GM10266 (cell line): ENCODE data around the gene SLC35E3.
"Not testable (repeated sequence)": the region's sequence is repeated elsewhere in the genome, so short reads cannot be mapped to it uniquely, and the experiment has no call there.

Source experiments
- DNase-seq: peaks from one replicate; pipeline ENCODE4 v3.0.0; 2012; ENCODE audit errors: extremely low spot score
- CTCF ChIP-seq: IDR thresholded peaks from 2 replicates; pipeline ENCODE4 v1.5.1; 2012; ENCODE audit warnings: mild to moderate bottlenecking, low read depth; ENCODE audit not compliant: control insufficient read depth, insufficient read depth; ENCODE audit errors: missing control alignments

Gene SLC35E3

GRCh38 chr12:68793975-68794652 is 48.1 kb downstream of the SLC35E3 start:
- no peak for DNase-seq
- no peak for TF ChIP-seq CTCF

GRCh38 chr12:68794653-68795251 is 48.8 kb downstream of the SLC35E3 start:
- DNase-seq: no peak
- no peak for TF ChIP-seq CTCF

GRCh38 chr12:68796399-68796798 is 50.4 kb downstream of the SLC35E3 start:
- no peak for TF ChIP-seq CTCF
- DNase-seq: no peak

GRCh38 chr12:68798882-68799234 is 52.9 kb downstream of the SLC35E3 start:
- DNase-seq: no peak
- no peak for TF ChIP-seq CTCF

- no peak for TF ChIP-seq CTCF
- no peak for DNase-seq
Observed at GRCh38 chr12:68800294-68800693, 54.3 kb downstream of the SLC35E3 start.

GRCh38 chr12:68801124-68801523 is 55.1 kb downstream of the SLC35E3 start:
- not testable (repeated sequence) for DNase-seq

- DNase-seq: not testable (repeated sequence)
Observed at GRCh38 chr12:68802372-68802745, 56.4 kb downstream of the SLC35E3 start.

- not testable (repeated sequence) for DNase-seq
Observed at GRCh38 chr12:68802911-68803651, 57.1 kb downstream of the SLC35E3 start.
